ENCODE results near the gene ZNF512.

DNA sequence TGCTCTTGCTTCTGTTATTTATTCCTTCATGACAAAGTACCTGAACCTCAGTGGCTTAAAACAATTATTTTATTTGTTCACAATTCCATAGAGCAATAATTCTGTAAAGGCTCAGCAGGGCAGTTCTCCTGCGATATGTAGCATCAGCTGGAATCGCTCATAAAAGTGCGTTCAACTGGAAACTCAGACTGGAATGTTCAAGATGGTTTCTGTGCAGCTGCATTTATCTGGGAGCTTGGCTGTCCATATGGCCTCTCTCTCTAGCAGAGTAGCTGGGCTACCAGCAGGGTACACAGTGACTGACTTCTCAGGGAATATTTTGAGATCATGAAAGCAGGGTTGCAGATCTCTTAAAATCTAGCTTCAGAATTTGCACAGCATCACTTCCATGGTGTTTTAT is 32.5 kb downstream of the ZNF512 start:
- TF ChIP-seq, protein P1, sequence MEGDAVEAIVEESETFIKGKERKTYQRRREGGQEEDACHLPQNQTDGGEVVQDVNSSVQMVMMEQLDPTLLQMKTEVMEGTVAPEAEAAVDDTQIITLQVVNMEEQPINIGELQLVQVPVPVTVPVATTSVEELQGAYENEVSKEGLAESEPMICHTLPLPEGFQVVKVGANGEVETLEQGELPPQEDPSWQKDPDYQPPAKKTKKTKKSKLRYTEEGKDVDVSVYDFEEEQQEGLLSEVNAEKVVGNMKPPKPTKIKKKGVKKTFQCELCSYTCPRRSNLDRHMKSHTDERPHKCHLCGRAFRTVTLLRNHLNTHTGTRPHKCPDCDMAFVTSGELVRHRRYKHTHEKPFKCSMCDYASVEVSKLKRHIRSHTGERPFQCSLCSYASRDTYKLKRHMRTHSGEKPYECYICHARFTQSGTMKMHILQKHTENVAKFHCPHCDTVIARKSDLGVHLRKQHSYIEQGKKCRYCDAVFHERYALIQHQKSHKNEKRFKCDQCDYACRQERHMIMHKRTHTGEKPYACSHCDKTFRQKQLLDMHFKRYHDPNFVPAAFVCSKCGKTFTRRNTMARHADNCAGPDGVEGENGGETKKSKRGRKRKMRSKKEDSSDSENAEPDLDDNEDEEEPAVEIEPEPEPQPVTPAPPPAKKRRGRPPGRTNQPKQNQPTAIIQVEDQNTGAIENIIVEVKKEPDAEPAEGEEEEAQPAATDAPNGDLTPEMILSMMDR (IDR thresholded peaks at IDR 0.05): no peak
- TF ChIP-seq ZFX (IDR thresholded peaks at IDR 0.05; ENCODE audit: borderline replicate concordance): no peak

Data from 22Rv1 (cell line).